Measurements from ENCODE around the gene ARIH1.

The ARIH1 gene

DNA sequence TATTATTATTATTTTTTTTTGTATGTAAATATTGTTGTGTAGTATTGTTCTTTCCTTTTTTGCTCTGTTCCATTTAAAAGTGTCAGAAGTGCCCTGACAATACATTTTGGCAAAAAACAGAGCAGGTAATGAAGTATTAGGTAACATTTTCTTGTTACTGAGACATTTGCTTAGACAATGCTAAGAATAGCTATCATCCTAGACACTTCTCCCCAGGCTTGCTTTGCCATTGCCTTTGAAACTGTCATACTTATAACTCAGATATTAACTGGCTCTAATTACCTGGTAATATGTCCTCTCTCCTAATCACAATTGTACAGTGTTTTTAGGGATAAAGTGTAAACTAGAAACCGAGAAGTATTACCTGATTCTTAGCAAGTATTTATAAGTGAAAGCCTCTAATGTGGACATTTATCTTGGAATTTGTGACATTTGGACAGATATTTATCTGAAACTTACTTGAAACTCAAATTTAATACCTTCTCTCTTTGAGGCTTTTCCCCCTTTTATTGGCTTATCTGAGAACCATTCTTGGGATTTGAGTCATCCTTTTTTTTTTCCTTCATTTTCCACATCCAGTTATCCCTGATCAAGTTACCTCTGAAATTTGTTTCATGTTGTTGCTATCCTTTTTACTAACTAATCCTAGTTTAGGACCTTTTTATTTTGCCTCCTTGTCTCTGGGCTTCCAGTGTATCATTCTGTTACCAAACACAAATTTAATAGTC, 13.1 kb downstream of the ARIH1 start:
- DNase-seq: no peak

DNA sequence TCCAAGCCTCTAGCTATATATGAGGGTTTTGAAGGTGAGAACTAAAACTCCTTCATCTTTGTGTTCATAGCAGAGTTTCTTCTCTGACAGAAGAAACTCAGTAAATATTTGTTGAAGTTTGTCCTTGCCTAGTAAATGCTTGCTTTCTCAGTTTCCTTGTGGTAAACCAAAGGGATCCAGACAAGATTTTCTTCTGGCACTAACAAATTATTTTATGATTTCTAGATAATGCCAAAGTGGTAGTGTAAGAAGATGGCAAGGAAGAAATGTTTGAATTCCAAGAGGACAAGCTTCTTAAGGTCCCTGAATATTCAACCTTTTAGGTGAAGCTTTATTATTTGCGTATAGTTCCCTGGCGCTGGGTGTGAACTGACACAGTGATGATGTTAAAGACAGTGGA, 14.4 kb downstream of the ARIH1 start:
- no peak for DNase-seq

DNA sequence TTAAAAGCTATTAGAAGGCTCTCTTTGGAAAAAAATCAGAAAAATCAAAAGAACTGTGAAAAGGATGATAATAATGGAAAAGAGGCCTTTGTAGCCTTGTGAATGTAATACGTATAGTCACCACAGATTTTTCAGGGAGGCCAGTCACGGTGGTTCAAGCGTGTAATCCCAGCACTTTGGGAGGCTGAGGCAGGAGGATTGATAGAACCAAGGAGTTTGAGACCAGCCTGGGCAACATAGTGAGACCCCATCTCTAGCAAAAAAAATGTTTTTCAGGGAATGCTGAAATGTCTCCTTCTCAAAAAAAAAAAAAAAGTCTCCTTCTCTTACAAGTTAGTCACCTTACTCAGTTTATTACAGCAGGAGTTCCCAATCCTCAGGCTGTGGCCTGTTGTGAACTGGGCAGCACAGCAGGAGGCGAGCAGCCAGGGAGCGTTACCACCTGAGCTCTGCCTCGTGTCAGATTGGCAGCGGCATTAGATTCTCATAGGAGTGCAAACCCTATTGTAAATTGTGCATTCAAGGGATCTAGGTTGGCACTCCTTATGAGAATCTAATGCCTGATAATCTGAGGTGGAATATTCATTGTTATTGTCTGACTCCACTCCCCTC, 15.9 kb downstream of the ARIH1 start:
- DNase-seq: no peak

DNA sequence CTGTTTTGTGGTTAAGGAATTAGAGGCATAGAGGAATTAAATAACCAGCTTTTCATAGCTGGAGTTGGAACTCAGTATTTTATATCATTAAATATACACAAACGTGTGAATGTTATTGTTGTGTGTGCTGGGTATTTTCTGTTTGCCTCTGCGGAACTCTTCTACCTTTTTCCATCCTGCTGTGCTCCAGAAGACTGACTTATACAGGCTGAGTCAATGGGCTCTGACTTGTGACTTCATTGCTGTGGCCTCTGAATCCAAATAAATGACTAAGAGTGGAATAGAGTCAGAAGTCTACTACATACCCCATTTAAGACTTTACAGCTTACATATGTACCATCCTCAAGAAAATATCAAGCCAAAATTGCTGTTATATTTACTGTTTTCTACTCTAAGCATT, 17.6 kb downstream of the ARIH1 start:
- no peak for DNase-seq

DNA sequence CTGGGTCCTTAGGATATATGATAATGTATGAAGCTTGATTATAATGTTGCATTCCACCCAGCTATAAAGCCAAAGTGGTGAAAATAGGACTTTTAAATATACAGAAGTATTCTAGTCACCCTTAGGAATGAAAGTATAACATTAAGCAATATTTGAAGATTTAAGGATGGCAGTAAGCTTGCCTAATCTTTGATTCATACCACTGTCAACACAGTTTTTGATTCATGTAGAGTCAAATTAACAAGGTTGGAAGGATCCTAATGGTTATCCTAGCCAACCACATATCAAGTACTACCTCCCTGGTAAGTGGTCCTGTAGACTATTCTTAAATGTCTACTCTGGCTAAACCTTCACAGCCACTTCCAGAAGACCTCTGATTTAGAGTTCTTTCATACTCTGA, 18.6 kb downstream of the ARIH1 start:
- no peak for DNase-seq

DNA sequence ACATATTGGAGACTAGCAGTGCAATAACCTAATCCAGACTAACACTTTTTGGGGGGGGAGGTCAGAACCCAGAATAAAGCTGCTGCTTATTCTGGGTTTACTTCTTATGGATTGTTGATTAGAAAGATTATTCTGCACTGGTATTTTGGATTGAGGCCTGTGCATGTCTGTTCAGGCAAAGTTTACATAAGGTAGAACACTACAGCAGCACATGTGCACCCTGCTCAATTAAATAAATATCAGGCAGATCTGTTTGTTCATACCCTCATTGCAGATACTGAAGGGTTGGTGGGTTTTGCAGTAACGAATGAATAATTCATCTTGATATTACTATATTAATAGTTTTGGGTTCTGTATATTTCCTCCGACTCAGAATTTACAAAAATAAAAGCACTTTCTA, 19.1 kb downstream of the ARIH1 start:
- no peak for DNase-seq

DNA sequence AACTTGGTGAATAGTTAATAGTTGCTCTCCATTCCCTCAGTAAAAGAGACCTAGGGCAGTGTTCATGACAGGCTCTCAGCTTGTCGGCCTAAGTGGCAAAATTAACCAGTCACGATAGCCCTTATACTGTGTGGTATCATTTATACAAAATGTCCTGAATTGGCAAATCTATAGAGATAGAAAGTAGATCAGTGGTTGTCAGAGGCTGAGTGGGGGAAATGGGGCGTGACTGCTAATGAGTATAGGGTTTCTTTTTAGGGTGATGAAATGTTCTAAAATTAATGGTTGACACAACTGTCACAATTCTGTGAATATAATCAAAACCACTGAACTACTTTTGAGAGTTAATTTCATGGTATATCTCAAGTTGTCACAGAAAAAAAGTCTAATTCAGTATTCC, 20.9 kb downstream of the ARIH1 start:
- DNase-seq: no peak

DNA sequence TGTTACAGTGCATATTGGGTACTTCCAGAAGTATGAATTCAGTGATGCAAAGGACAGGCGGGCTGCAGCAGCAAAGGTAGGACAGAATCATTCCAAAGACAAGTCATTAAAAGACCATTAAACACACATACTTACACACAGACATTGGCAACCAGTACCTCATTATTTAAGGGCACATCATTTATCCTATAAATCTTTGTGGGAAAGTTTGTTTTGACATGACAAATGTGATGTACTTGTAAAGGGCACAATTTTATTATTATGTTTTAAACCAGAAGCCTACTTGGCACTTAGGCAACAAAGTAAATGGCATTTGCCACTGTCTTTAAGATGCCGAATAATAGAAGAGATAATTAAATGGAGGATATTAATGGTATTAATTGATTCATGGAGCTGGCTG, 22.7 kb downstream of the ARIH1 start:
- DNase-seq: no peak

DNA sequence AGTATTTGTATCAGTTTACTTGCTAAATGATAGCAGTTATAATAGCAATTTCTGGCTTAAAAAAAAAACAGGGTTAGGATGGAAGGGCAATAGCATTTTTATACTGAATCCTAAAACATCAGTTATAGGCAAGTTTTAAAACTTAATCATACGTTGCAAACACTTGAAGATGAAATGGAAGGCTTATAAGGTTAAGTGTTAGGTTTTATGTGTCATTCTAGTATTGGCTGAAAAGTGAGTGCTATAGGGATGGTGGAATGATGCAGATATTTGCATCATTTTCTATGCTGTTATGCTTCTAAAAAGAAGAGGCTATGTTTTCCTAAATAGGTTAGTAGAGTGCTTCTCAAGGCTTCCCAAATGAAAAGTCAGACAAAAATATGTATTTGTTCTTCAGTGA, 23.3 kb downstream of the ARIH1 start:
- DNase-seq: peak; percentile 15

DNA sequence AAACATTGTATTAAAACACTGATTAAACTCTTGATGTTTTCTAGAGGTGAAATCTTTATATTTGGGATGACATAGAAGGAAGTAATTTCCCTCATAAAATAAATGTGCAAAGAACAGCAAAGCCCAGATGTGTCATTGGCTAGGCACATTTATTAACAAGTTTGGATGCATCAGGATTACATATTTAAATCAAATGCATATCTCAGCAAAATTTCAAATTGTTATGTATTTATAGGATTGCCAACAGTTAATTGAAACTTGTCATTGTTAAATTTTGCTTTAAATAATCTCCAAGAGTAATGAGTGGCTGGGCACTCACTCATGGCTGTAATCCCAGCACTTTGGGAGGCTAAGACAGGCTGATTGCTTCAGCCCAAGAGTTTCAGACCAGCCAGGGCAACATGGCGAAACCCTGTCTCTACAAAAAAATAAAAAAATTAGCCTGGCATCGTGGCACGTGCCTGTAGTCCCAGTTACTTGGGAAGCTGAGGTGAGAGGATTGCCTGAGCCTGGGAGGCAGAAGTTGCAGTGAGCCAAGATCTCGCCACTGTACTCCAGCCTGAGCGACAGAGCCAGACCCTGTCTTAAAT, 28.2 kb downstream of the ARIH1 start:
- DNase-seq: no peak

DNA sequence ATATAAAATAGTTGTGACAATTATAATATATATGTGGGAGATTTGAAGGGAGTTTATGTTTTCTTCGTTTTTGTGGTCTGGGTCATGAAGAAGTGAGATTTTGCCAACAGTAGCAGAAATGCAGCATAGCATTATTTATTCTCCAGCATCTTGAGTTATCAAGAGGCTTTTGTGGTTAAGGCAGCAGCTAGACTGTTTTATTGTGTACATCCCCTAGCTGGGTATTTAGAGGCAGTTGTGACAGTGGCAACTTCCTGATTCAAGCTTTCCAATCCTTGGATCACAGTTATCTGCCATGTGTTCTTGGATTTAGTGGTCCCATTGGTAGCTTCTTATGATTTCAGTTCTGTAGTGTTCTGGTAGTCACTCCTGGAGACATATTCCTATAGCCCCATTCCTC, 29.0 kb downstream of the ARIH1 start:
- no peak for DNase-seq

DNA sequence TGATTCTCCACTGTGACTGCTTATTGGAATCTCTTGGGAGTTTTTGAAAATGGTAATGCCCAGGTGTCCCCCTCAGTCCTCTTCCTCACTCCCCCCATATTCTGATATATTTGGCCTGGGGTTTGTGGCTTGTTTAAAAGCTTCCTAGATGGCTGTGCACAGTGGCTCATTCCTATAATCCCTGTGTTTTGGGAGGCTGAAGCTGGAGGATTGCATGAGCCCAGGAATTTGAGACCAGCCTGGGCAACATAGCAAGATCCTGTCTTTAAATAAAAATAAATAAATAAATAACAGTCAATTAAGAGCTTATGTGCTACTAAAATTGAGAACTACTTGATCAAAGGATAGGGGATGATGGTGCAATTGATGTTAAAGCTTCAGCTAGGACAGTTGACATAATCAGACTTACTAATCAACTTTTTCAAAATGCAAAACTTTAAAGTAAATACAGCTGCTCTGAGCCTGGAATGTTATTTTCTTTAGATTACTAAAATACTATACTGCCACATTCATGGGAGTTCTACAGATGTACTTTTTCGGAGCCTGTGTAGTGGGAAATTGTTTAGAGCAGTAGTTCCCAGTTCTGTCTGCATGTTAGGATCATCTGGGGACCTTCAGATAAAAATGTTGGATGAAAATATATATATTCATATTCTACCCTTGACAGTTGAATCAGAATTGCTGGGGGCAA, 33.4 kb downstream of the ARIH1 start:
- DNase-seq: no peak

DNA sequence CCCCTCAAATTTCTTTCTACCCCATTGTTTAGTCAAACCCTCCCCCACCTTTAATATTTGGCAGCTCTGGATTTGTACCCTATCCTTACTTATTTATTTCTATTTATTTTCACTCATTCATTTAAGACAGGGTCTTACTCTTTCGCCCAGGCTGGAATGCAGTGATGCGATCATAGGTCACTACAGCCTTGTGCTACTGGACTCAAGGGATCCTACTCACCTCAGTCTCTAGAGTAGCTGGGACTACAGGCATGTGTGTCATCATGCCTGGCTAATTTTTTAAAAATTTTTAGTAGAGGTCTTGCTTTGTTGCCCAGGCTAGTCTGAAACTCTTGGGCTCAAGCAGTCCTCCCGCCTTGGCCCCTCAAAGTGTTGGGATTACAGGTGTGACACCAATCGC, 35.4 kb downstream of the ARIH1 start:
- no peak for DNase-seq

DNA sequence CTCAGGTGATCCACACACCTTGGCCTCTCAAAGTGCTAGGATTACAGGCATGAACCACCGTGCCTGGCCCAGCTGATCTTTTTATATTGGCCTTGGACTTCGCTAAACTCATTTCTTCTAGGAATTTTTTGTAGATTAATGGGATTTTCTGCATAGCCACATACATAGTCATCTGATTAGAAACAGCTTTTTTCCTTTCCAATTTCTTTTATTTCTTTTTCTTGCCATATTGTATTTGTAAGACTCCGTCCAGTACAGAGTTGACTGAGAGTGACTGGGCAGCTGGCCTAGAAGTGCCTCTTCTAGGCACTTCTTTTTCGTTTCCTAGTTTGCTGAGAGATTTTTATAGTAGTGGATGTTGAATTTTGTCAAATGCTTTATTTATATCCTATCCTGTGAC, 37.4 kb downstream of the ARIH1 start:
- DNase-seq: no peak

DNA sequence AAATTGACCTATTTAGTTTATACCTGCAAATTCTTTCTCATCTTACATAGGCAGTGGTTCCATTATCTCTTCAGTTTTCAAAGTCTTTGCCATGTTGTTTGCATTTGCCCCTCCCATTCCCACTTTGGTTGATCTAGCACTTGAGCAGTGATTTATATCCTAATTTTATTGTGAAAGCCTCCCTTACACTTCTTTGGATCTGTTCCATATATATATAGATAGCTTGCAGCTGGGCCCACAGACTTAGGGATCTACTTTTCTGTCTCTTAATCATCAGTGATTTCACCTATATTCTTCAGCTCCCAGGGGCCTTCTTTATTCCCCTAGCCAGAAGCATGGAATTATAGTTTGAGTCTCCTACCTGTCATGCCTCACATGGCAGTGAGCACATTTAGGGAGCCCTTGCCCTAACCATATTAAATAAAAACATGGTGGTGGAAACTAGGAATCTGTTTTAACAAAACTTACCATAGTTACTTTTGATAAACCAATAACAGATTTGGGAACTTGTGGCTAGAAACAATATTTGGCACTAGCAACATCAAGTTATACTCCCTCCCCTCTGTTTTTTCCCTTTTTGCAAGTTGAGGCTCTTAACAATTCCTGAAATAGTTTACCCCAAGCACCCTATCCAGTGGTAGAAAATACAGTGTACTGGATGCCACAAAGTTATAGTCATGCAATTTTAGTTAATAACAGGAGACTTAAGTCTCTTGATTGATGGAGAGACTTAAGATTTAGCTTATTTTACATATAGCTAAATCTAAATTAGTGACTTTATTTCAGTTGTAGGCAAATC, 41.7 kb downstream of the ARIH1 start:
- DNase-seq: no peak

DNA sequence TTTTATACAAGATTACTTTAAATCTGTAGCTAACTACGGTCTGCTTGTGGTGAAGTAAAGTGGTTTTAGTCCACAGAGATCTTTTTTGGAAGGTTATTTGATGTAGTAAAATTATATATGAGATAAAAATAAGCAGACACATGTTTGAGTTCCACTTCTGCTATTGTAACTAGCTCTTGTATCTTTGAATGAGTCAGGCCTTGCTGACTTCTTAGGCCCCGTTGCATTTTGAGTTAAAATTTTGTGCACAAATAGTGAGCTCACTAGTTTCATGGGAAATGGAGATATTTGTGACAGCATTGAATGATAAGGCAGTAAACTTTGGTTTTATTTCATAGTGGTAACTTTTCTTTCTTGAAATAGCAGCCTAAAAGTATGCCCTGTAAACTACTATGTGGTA, 42.6 kb downstream of the ARIH1 start:
- no peak for DNase-seq

DNA sequence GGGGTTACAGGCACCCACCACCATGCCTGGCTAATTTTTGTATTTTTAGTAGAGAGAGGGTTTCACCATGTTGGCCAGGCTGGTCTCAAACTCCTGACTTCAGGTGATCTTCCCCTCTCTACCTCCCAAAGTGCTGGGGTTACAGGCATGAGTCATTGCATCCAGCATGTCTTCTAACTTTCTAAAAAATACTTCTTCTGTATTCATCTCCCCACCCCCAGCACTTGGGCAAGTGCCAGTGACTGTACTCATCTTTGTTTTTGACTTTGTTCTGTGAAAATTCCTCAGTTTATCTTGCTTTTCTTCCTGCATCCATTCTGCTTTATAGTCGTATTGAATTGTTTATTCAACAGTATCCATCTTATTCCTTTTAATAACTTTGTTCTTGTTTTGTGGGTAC, 47.6 kb downstream of the ARIH1 start:
- DNase-seq: no peak

DNA sequence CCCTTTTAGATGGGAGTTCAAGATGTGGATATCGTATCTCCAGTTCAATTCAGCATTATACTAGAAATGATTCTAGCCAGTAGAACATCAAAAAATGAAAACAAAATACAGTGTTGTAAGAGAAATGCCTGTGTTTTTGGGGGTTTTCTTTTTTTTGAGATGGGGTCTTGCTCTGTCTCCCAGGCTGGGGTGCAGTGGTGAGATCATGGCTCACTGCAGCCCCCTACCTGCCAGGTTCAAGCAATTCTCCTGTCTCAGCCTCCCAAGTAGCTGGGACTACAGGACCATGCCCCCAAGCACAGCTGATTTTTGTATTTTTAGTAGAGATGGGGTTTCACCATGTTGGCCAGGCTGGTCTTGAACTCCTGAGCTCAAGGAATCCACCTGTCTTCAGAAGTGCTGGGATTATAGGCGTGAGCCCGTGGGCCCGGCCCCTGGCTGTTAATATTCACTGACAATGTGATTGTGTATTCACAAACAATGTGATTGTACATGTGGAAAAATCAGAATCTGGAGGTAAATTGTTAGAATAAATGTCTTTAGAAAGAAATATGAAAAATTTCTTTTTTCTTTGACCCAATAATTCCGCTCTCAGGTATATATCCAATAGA, 59.0 kb downstream of the ARIH1 start:
- DNase-seq: no peak

DNA sequence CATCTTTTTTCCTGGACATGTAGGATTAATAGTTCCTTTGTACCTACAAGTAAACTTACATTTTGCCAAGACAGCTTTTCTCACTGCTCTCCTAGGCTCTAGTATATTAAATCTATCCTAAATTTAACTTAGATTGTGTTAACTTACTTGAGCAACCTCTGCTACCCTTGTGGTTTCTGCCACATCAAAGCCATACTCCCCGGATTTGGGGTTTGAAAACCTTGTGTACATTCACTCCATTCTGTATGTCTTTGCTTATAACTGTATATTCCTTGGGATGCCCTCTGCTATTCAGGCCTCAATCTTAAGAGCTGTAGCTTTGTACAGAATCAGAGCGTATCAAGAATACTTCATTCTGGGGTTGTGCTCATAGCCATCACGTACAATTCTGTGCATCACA, 60.4 kb downstream of the ARIH1 start:
- DNase-seq: no peak

DNA sequence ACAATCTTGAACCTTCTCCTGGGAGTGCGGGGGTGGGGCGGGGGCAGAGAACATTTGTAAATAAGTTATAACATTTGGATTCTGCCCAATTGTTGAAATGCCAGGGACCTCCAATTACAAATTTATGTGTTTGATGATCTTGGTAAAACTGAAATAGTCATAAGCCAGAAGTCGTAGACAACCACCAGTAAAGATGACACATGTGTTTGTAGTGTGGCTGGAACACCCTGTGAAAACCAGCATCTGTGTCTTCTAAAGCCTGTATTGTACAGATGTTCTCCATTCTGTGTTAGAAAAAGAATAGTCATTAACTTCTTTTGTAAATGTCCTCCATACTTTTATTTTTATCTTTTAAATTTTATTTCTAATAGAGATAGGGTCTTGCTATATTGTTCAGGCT, 61.8 kb downstream of the ARIH1 start:
- DNase-seq: no peak

DNA sequence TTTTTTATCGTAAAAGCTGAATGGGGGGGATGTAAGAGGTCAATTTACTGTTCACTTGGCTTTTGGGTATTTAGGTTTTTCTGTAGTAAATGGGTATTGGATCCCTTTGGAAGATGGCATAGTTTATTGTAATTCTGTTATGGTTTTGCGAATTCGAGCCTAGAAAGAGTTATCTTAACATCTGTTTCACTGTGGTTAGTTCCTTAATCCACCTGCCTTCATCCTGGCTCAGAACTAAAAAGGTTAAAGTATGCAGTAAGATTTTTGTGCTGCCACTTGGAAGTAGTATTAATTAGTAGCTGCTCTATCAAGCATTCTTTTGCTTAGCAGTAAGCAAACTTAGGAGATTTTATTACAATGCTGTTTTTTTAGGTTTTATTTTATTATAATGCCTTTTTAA, 62.4 kb downstream of the ARIH1 start:
- DNase-seq: no peak

DNA sequence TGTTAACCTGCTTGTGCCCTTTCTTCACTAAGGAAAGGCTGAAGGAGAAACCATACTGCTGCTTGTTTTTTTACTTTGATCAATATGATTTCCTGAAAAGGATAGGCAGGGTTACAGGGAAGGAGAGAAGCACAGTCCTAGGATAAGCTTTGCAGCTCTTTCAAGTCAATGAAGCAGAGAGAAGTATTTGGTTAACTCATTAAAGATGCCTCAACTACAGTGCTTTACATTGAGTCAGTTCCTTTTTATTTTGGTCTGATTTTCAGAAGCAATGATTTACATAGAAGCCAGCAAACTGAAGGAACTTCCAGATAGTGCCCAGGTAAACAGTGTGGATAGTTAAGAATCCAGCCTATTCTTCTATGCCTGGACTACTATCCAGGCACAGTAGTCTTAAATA, 64.8 kb downstream of the ARIH1 start:
- no peak for DNase-seq

Data from NCI-H2227 treated with DMSO at 0.1 percent for 48 hours (cell line).